CD4-positive, alpha-beta T cell treated with Interleukin-17A for 1 hour (primary cell): Measurements from ENCODE around the gene TLK1.

ENCODE experiments used
- DNase-seq: peaks from one replicate; pipeline ENCODE4 v3.0.0-alpha.2; 2020

Gene TLK1

GRCh38 chr2:170996316-170996715 is 164.4 kb downstream of the TLK1 start:
- DNase-seq = no peak

- no peak for DNase-seq
Observed at GRCh38 chr2:170991398-170992182, 169.1 kb downstream of the TLK1 start.

GRCh38 chr2:170986566-170987258 is 174.0 kb downstream of the TLK1 start:
- no peak for DNase-seq

GRCh38 chr2:170985407-170985806 is 175.3 kb downstream of the TLK1 start:
- no peak for DNase-seq

GRCh38 chr2:170984079-170984478 is 176.6 kb downstream of the TLK1 start:
- no peak for DNase-seq

- no peak for DNase-seq
Observed at GRCh38 chr2:170975943-170976270, 184.8 kb downstream of the TLK1 start.

GRCh38 chr2:170975127-170975942 is 185.4 kb downstream of the TLK1 start:
- no peak for DNase-seq

- DNase-seq = no peak
Observed at GRCh38 chr2:170974304-170974993, 186.2 kb downstream of the TLK1 start.

GRCh38 chr2:170973492-170974303 is 187.0 kb downstream of the TLK1 start:
- peak; percentile 89 for DNase-seq

GRCh38 chr2:170973225-170973491 is 187.5 kb downstream of the TLK1 start:
- DNase-seq = no peak

- no peak for DNase-seq
Observed at GRCh38 chr2:170972296-170973224, 188.1 kb downstream of the TLK1 start.

GRCh38 chr2:170971071-170971470 is 189.6 kb downstream of the TLK1 start:
- no peak for DNase-seq

- no peak for DNase-seq
Observed at GRCh38 chr2:170969872-170970496, 190.7 kb downstream of the TLK1 start.

GRCh38 chr2:170969030-170969429 is 191.7 kb downstream of the TLK1 start:
- DNase-seq = no peak

GRCh38 chr2:170968205-170969003 is 192.3 kb downstream of the TLK1 start:
- no peak for DNase-seq

- no peak for DNase-seq
Observed at GRCh38 chr2:170967553-170967952, 193.1 kb downstream of the TLK1 start.

- peak; percentile 14 for DNase-seq
Observed at GRCh38 chr2:170966648-170967396, 193.9 kb downstream of the TLK1 start.

- DNase-seq = no peak
Observed at GRCh38 chr2:170965446-170966225, 195.1 kb downstream of the TLK1 start.
